ENCODE results near the gene USP12.

USP12 gene

GRCh38 chr13:27036236-27036981 lies 135.2 kb downstream of the USP12 start:
- peaks cover 34% of the 10 kb centered on the region for H3K4me1 ChIP-seq (ENCODE audit: control insufficient read depth, insufficient read depth, low read length, unreplicated experiment)
- H3K36me3 ChIP-seq (ENCODE audit: insufficient read depth, low read length) = no peaks in the 10 kb centered on the region
- no peak overlapping the region for H2AFZ ChIP-seq (ENCODE audit: low read length, unreplicated experiment)
- H3K79me2 ChIP-seq (ENCODE audit: control insufficient read depth, insufficient read depth, low read length, unreplicated experiment) = no peaks in the 10 kb centered on the region
- H3K27ac ChIP-seq (ENCODE audit: low read depth, low read length) = no peak overlapping the region
- no peaks in the 10 kb centered on the region for H3K27me3 ChIP-seq (ENCODE audit: insufficient read depth, low read length)
- no peak overlapping the region for H3K4me3 ChIP-seq (ENCODE audit: low read depth, low read length)

- Histone ChIP-seq H2AFZ (ENCODE audit: low read length, unreplicated experiment) (no peak overlapping the region), H3K27me3 (ENCODE audit: insufficient read depth, low read length) (no peaks in the 10 kb centered on the region), H3K79me2 (ENCODE audit: control insufficient read depth, insufficient read depth, low read length, unreplicated experiment) (no peaks in the 10 kb centered on the region), H3K36me3 (ENCODE audit: insufficient read depth, low read length) (no peaks in the 10 kb centered on the region), H3K4me1 (ENCODE audit: control insufficient read depth, insufficient read depth, low read length, unreplicated experiment) (peaks cover 34% of the 10 kb centered on the region), H3K4me3 (ENCODE audit: low read depth, low read length) (no peak overlapping the region), H3K27ac (ENCODE audit: low read depth, low read length) (no peak overlapping the region)
These were observed 135.7 kb downstream of the USP12 start for GRCh38 chr13:27035892-27036235.

- Histone ChIP-seq H3K4me3 (ENCODE audit: low read depth, low read length) (no peak overlapping the region), H3K79me2 (ENCODE audit: control insufficient read depth, insufficient read depth, low read length, unreplicated experiment) (no peaks in the 10 kb centered on the region), H3K36me3 (ENCODE audit: insufficient read depth, low read length) (no peaks in the 10 kb centered on the region), H3K27ac (ENCODE audit: low read depth, low read length) (no peak overlapping the region), H3K27me3 (ENCODE audit: insufficient read depth, low read length) (no peaks in the 10 kb centered on the region), H2AFZ (ENCODE audit: low read length, unreplicated experiment) (no peak overlapping the region), H3K4me1 (ENCODE audit: control insufficient read depth, insufficient read depth, low read length, unreplicated experiment) (peaks cover 34% of the 10 kb centered on the region)
These were observed 136.9 kb downstream of the USP12 start for GRCh38 chr13:27034678-27035111.

- H3K79me2 ChIP-seq (ENCODE audit: control insufficient read depth, insufficient read depth, low read length, unreplicated experiment) = no peaks in the 10 kb centered on the region
- no peak overlapping the region for H2AFZ ChIP-seq (ENCODE audit: low read length, unreplicated experiment)
- H3K27me3 ChIP-seq (ENCODE audit: insufficient read depth, low read length) = peaks cover 15% of the 10 kb centered on the region; the same call in 1 of the 2 replicates
- no peak overlapping the region for H3K4me3 ChIP-seq (ENCODE audit: low read depth, low read length)
- no peak overlapping the region for H3K27ac ChIP-seq (ENCODE audit: low read depth, low read length)
- H3K36me3 ChIP-seq (ENCODE audit: insufficient read depth, low read length) = no peaks in the 10 kb centered on the region
- peaks cover under 1% of the 10 kb centered on the region for H3K4me1 ChIP-seq (ENCODE audit: control insufficient read depth, insufficient read depth, low read length, unreplicated experiment)
These were observed 142.7 kb downstream of the USP12 start for GRCh38 chr13:27028683-27029480.

- Histone ChIP-seq H3K27me3 (ENCODE audit: insufficient read depth, low read length) (peaks cover 15% of the 10 kb centered on the region; the same call in 1 of the 2 replicates), H3K4me3 (ENCODE audit: low read depth, low read length) (no peak overlapping the region), H2AFZ (ENCODE audit: low read length, unreplicated experiment) (no peak overlapping the region), H3K4me1 (ENCODE audit: control insufficient read depth, insufficient read depth, low read length, unreplicated experiment) (peaks cover 18% of the 10 kb centered on the region), H3K79me2 (ENCODE audit: control insufficient read depth, insufficient read depth, low read length, unreplicated experiment) (no peaks in the 10 kb centered on the region), H3K27ac (ENCODE audit: low read depth, low read length) (no peak overlapping the region), H3K36me3 (ENCODE audit: insufficient read depth, low read length) (no peaks in the 10 kb centered on the region)
These were observed 144.4 kb downstream of the USP12 start for GRCh38 chr13:27027086-27027667.

GRCh38 chr13:27026396-27026795 lies 145.2 kb downstream of the USP12 start:
- peaks cover 19% of the 10 kb centered on the region for H3K4me1 ChIP-seq (ENCODE audit: control insufficient read depth, insufficient read depth, low read length, unreplicated experiment)
- no peak overlapping the region for H2AFZ ChIP-seq (ENCODE audit: low read length, unreplicated experiment)
- H3K79me2 ChIP-seq (ENCODE audit: control insufficient read depth, insufficient read depth, low read length, unreplicated experiment) = no peaks in the 10 kb centered on the region

GRCh38 chr13:27024776-27025492 lies 146.7 kb downstream of the USP12 start:
- H2AFZ ChIP-seq (ENCODE audit: low read length, unreplicated experiment) = no peak overlapping the region
- peaks cover 15% of the 10 kb centered on the region; the same call in 1 of the 2 replicates for H3K27me3 ChIP-seq (ENCODE audit: insufficient read depth, low read length)
- no peak overlapping the region for H3K27ac ChIP-seq (ENCODE audit: low read depth, low read length)
- H3K79me2 ChIP-seq (ENCODE audit: control insufficient read depth, insufficient read depth, low read length, unreplicated experiment) = no peaks in the 10 kb centered on the region
- H3K36me3 ChIP-seq (ENCODE audit: insufficient read depth, low read length) = no peaks in the 10 kb centered on the region
- H3K4me1 ChIP-seq (ENCODE audit: control insufficient read depth, insufficient read depth, low read length, unreplicated experiment) = peaks cover 19% of the 10 kb centered on the region
- H3K4me3 ChIP-seq (ENCODE audit: low read depth, low read length) = no peak overlapping the region

More at GRCh38 chr13:27026396-27026795, 145.2 kb downstream of the USP12 start:
- Histone ChIP-seq H3K36me3 (ENCODE audit: insufficient read depth, low read length) (no peaks in the 10 kb centered on the region), H3K4me3 (ENCODE audit: low read depth, low read length) (no peak overlapping the region), H3K27me3 (ENCODE audit: insufficient read depth, low read length) (peaks cover 15% of the 10 kb centered on the region; the same call in 1 of the 2 replicates), H3K27ac (ENCODE audit: low read depth, low read length) (no peak overlapping the region)

GRCh38 chr13:27024074-27024461 lies 147.5 kb downstream of the USP12 start:
- no peaks in the 10 kb centered on the region for H3K36me3 ChIP-seq (ENCODE audit: insufficient read depth, low read length)

GRCh38 chr13:27023385-27024073 lies 148.1 kb downstream of the USP12 start:
- Histone ChIP-seq H3K27me3 (ENCODE audit: insufficient read depth, low read length) (peaks cover 9% of the 10 kb centered on the region; the same call in 1 of the 2 replicates), H3K4me1 (ENCODE audit: control insufficient read depth, insufficient read depth, low read length, unreplicated experiment) (peaks cover 19% of the 10 kb centered on the region), H3K79me2 (ENCODE audit: control insufficient read depth, insufficient read depth, low read length, unreplicated experiment) (no peaks in the 10 kb centered on the region), H2AFZ (ENCODE audit: low read length, unreplicated experiment) (no peak overlapping the region), H3K4me3 (ENCODE audit: low read depth, low read length) (no peak overlapping the region), H3K36me3 (ENCODE audit: insufficient read depth, low read length) (no peaks in the 10 kb centered on the region), H3K27ac (ENCODE audit: low read depth, low read length) (no peak overlapping the region)

More at GRCh38 chr13:27024074-27024461, 147.5 kb downstream of the USP12 start:
- Histone ChIP-seq H3K4me3 (ENCODE audit: low read depth, low read length) (no peak overlapping the region), H3K79me2 (ENCODE audit: control insufficient read depth, insufficient read depth, low read length, unreplicated experiment) (no peaks in the 10 kb centered on the region), H3K27me3 (ENCODE audit: insufficient read depth, low read length) (peaks cover 14% of the 10 kb centered on the region; the same call in 1 of the 2 replicates), H3K27ac (ENCODE audit: low read depth, low read length) (no peak overlapping the region), H3K4me1 (ENCODE audit: control insufficient read depth, insufficient read depth, low read length, unreplicated experiment) (peaks cover 19% of the 10 kb centered on the region), H2AFZ (ENCODE audit: low read length, unreplicated experiment) (no peak overlapping the region)

All from ACC112 (cell line).